Mesothelial cell of epicardium (in vitro differentiated cells): Measurements from ENCODE around the gene ZNF581. TPM values are rescaled to one million over a fixed set of nuclear protein-coding genes. Genes with fewer than 3 reads are reported as not detected.

Experiments
- DNase-seq, 2 experiments: peaks; one replicate each; pipeline ENCODE4 v3.0.0; 2021; ENCODE audit warnings: low spot score in 2 of 2; ENCODE audit not compliant: unreplicated experiment in 2 of 2
- H3K27ac Mint-ChIP-seq: 2 replicates; pipeline ENCODE4 v1.8.0; 2021; ENCODE audit warnings: mixed read lengths
- H3K27me3 Mint-ChIP-seq: 2 replicates; pipeline ENCODE4 v1.8.0; 2021; ENCODE audit warnings: low read depth, mixed read lengths
- H3K36me3 Mint-ChIP-seq: 2 replicates; pipeline ENCODE4 v1.8.0; 2021; ENCODE audit warnings: mixed read lengths
- H3K4me1 Mint-ChIP-seq: 2 replicates; pipeline ENCODE4 v1.8.0; 2021; ENCODE audit warnings: mixed read lengths
- H3K4me3 Mint-ChIP-seq: 2 replicates; pipeline ENCODE4 v1.8.0; 2021; ENCODE audit warnings: mild to moderate bottlenecking, moderate library complexity, mixed read lengths
- H3K9me3 Mint-ChIP-seq: 2 replicates; pipeline ENCODE4 v1.8.0; 2021; ENCODE audit warnings: mixed read lengths
- total RNA-seq: library from RNA; stranded (reverse); gene quantifications from 3 replicates; pipeline ENCODE4 v1.2.1, GENCODE V29; 2021
- TF ChIP-seq, protein P1 (sequence below): fragments of 200-600 bp; sonication (generic); IDR thresholded peaks from one replicate; pipeline ENCODE4 v1.5.0; 2021; ENCODE audit warnings: antibody characterized with exemption; ENCODE audit not compliant: unreplicated experiment

Gene ZNF581
- total RNA-seq, 1 donor from 2014 or later = 42.6 TPM

DNA sequence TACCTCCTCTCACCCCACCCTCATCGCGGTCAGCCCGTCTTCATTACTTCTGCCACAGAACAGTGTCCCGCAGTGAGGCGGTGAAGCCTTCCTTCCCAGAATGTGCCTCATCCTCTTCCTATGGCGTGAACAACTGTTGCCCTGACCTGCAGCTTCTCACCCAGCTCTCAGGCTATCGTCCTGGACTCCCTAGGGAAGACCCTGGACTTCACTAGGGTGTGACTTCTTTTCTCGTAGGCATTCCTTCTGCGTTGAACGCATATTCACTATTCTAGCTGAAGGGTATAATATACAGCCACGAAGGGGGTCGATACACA is 37.0 kb upstream of the ZNF581 start:
- Mint-ChIP-seq H3K4me3 (peak overlapping the region; percentile 91), H3K27ac (peak overlapping the region; percentile 98), H3K4me1 (peaks cover 25% of the 10 kb centered on the region), H3K36me3 (peaks cover 24% of the 10 kb centered on the region), H3K27me3 (no peaks in the 10 kb centered on the region), H3K9me3 (no peaks in the 10 kb centered on the region)
- TF ChIP-seq, protein P1, sequence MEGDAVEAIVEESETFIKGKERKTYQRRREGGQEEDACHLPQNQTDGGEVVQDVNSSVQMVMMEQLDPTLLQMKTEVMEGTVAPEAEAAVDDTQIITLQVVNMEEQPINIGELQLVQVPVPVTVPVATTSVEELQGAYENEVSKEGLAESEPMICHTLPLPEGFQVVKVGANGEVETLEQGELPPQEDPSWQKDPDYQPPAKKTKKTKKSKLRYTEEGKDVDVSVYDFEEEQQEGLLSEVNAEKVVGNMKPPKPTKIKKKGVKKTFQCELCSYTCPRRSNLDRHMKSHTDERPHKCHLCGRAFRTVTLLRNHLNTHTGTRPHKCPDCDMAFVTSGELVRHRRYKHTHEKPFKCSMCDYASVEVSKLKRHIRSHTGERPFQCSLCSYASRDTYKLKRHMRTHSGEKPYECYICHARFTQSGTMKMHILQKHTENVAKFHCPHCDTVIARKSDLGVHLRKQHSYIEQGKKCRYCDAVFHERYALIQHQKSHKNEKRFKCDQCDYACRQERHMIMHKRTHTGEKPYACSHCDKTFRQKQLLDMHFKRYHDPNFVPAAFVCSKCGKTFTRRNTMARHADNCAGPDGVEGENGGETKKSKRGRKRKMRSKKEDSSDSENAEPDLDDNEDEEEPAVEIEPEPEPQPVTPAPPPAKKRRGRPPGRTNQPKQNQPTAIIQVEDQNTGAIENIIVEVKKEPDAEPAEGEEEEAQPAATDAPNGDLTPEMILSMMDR = no peak
- DNase-seq = no peak

DNA sequence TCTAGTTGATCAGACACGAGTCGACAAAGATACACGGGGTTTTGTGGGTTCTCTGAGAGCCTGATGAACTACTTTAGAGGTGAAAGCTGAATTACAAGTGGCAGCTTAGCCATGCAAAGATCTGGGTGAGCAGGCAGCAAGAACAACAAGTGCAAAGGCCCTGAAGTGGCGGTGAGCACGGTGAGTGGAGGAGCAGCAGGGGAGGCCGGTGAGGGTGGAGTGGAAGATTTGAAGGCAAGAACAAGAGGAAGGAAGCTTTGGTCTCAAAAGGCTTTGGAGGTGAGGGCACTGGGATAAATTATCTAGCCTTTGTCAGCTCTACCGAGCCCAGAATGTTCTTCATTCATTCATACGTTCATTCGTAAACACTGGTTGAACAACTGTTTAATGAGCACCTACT is 36.6 kb upstream of the ZNF581 start:
- Mint-ChIP-seq H3K4me3 (peak overlapping the region; percentile 91), H3K36me3 (peaks cover 24% of the 10 kb centered on the region), H3K27ac (peak overlapping the region; percentile 98), H3K9me3 (no peaks in the 10 kb centered on the region), H3K4me1 (peaks cover 21% of the 10 kb centered on the region), H3K27me3 (no peaks in the 10 kb centered on the region)
- TF ChIP-seq, protein P1 = no peak
- no peak for DNase-seq

DNA sequence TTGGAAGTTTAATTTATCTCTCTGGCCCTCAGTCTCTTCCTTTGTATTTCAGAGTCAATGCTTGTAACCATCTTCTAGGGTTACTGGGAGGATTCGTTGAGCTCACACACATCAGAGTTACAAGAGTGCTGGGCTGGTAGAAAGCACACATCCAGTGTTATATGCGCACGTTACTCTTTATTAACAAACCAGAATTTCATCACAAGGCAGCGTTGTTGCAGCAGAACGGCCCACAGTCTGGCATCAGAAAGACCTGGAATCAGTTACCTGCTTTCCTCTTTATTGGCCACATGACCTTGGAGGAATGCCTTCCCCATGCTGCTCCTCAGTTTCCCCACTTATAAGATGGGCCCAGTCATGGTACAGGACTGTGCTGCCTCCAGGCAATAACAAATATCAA is 34.1 kb upstream of the ZNF581 start:
- no peaks in the 10 kb centered on the region for H3K9me3 Mint-ChIP-seq
- H3K36me3 Mint-ChIP-seq = peaks cover 31% of the 10 kb centered on the region
- no peak overlapping the region for H3K4me3 Mint-ChIP-seq
- H3K27ac Mint-ChIP-seq = no peak overlapping the region
- DNase-seq = no peak
- H3K4me1 Mint-ChIP-seq = peaks cover 18% of the 10 kb centered on the region
- TF ChIP-seq, protein P1 = no peak
- no peaks in the 10 kb centered on the region for H3K27me3 Mint-ChIP-seq

DNA sequence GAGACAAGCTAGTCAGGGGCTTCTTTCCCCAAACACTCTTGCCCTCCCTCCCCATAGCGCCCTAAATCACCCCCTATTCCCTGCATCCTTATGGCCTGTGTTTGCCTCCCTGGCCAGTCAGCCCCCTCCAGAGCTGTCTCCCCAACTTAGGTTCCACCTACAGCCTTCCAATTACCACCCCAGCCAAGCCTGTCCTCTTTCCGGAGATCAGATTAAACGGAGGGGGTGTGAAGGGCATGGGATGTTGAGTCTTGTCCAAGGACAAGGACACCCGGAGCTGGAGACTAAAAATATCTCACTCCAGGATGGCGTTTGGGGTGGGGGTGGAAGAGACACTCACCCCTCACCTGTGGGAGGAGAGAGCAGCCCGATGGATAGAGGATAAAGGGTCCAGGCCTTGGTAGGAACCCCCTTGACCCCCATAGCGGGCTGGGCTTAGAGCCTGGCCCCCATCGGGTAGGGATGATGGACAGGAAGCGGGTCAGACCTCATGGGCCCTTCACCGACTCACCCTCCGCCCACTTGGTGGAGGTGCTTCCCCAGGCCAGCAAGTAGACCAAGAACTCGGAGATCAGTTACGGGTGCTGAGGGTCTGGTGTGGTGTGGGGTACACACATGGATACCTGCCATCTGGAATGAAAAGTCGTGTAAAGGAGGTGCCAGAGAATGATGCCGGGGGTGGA is 32.0 kb upstream of the ZNF581 start:
- Mint-ChIP-seq H3K27me3 (no peaks in the 10 kb centered on the region), H3K9me3 (no peaks in the 10 kb centered on the region), H3K4me3 (no peak overlapping the region), H3K36me3 (peaks cover 33% of the 10 kb centered on the region), H3K27ac (no peak overlapping the region), H3K4me1 (peaks cover 8% of the 10 kb centered on the region)
- DNase-seq = no peak
- TF ChIP-seq, protein P1 = no peak

DNA sequence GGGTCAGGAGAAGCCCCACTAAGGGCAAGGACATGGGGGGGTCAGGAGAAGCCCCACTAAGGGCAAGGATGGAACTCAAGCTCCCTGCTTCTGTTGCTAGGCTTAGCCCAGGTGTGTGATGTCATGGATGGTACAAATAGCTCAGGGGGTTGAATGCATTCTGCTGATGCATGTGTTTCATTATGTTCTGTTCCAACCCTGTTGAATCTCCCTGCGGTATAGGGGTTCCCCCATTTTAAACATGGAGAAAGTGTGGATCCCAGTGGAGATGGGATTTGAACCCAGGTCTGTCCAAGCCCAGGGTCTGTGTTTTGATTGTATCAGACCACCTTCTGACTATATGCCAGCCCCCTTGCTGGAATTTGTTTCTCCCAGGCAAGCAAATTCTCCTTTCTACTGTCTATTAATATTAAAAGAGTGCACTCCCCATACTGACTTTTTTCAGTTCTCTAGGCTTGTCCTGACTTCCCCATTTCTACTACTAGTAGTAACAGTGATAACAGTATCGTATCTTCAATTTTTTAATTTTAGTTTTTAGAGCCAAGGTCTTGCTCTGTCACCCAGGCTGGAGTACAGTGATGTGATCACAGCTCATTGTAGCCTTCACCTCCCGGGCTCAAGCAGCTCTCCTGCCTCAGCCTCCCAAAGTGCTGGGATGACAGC is 31.3 kb upstream of the ZNF581 start:
- Mint-ChIP-seq H3K27ac (peak overlapping the region; percentile 6), H3K4me3 (no peak overlapping the region), H3K27me3 (no peaks in the 10 kb centered on the region), H3K4me1 (peaks cover under 1% of the 10 kb centered on the region), H3K36me3 (peaks cover 38% of the 10 kb centered on the region), H3K9me3 (no peaks in the 10 kb centered on the region)
- TF ChIP-seq, protein P1 = no peak
- DNase-seq = no peak
